Neutrophil (primary cell): ENCODE results near the gene UST.

ENCODE experiments used
- H3K27ac ChIP-seq: fragments of 200-600 bp; sonication (generic); 2 replicates; pipeline ENCODE4 v1.5.1; 2016; ENCODE audit warnings: mild to moderate bottlenecking, moderate library complexity
- H3K27me3 ChIP-seq: fragments of 200-600 bp; sonication (generic); 2 replicates; pipeline ENCODE4 v1.6.0; 2016; ENCODE audit warnings: mild to moderate bottlenecking
- H3K36me3 ChIP-seq: fragments of 200-600 bp; sonication (generic); 2 replicates; pipeline ENCODE4 v1.5.1; 2017
- H3K4me1 ChIP-seq, 2 experiments: fragments of 200-600 bp in 1 of 2; sonication (generic) in 1 of 2; 1 replicate in 1 of 2; 2 replicates in 1 of 2; pipeline versions ENCODE4 v1.5.1 to v1.6.1; 2013 to 2016; ENCODE audit warnings: low read depth in 1 of 2, low read length in 1 of 2, mild to moderate bottlenecking in 1 of 2, moderate library complexity in 1 of 2; ENCODE audit not compliant: control insufficient read depth in 1 of 2, insufficient read depth in 1 of 2
- H3K4me3 ChIP-seq, 2 experiments: fragments of 200-600 bp in 1 of 2; sonication (generic) in 1 of 2; 1 replicate in 1 of 2; 2 replicates in 1 of 2; pipeline ENCODE4 v1.5.1; 2013 to 2016; ENCODE audit warnings: low read depth in 1 of 2, low read length in 1 of 2, mild to moderate bottlenecking in 1 of 2, moderate library complexity in 1 of 2
- H3K9me3 ChIP-seq: fragments of 200-600 bp; sonication (generic); 2 replicates; pipeline ENCODE4 v1.5.1; 2016
- TF ChIP-seq, protein P1 (sequence below): fragments of 200-600 bp; sonication (generic); IDR thresholded peaks from 2 replicates; pipeline ENCODE4 v1.5.1; 2016; ENCODE audit warnings: antibody characterized with exemption

UST gene

DNA sequence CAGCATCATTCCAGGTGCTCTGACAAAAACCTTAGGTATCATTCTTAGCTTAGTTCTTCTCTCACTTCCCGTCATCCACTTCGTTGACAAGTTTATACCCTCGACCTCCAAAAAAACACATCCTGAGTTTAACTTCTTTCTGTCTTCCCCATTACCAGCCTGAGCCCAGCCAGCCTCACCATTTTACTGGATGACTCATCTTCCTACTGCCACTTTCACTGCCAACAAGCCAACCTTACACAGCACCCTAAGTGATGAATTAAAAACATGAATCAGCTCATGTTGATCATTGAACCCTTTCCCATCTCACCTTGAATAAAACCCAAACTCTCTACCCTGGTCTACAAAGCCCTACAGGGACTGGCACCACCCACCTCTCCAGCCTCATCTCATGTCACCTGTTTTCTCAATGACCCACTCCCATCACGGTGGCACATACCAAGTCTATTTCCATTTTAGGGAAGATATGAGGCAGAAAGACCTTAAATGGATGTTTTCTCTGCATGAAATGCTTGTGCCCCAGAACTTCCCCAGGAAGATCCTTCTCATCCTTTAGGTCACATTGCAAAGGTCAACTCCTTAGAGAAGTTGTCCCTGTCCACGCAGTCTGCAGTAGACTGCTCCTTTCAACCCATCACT lies 9.9 kb upstream of the UST start:
- H3K4me1 ChIP-seq: no peaks in the 10 kb centered on the region
- H3K9me3 ChIP-seq: no peaks in the 10 kb centered on the region
- no peak overlapping the region for H3K4me3 ChIP-seq
- H3K27me3 ChIP-seq: peaks cover 8% of the 10 kb centered on the region
- H3K27ac ChIP-seq: no peak overlapping the region
- no peaks in the 10 kb centered on the region for H3K36me3 ChIP-seq
- TF ChIP-seq, protein P1, sequence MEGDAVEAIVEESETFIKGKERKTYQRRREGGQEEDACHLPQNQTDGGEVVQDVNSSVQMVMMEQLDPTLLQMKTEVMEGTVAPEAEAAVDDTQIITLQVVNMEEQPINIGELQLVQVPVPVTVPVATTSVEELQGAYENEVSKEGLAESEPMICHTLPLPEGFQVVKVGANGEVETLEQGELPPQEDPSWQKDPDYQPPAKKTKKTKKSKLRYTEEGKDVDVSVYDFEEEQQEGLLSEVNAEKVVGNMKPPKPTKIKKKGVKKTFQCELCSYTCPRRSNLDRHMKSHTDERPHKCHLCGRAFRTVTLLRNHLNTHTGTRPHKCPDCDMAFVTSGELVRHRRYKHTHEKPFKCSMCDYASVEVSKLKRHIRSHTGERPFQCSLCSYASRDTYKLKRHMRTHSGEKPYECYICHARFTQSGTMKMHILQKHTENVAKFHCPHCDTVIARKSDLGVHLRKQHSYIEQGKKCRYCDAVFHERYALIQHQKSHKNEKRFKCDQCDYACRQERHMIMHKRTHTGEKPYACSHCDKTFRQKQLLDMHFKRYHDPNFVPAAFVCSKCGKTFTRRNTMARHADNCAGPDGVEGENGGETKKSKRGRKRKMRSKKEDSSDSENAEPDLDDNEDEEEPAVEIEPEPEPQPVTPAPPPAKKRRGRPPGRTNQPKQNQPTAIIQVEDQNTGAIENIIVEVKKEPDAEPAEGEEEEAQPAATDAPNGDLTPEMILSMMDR: no peak

DNA sequence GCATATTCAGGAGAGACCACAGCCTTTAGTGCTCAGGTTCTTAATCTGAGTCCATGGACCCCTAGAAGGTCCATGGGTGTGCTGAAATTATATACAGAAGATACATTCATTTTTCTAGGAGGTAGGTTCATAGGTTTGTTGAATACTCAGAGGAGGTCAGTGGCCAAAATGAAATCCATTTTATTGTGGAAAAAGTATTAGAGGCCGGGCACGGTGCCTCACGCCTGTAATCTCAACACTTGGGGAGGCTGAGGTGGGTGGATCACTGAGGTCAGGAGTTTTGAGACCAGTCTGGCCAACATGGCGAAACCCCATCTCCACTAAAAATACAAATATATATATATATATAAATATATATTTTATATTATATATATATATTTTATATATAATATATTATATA lies 9.0 kb upstream of the UST start:
- no peak overlapping the region for H3K27ac ChIP-seq
- no peak overlapping the region for H3K4me3 ChIP-seq
- no peaks in the 10 kb centered on the region for H3K36me3 ChIP-seq
- peaks cover 15% of the 10 kb centered on the region for H3K27me3 ChIP-seq
- TF ChIP-seq, protein P1: no peak
- no peaks in the 10 kb centered on the region for H3K4me1 ChIP-seq
- no peaks in the 10 kb centered on the region for H3K9me3 ChIP-seq

DNA sequence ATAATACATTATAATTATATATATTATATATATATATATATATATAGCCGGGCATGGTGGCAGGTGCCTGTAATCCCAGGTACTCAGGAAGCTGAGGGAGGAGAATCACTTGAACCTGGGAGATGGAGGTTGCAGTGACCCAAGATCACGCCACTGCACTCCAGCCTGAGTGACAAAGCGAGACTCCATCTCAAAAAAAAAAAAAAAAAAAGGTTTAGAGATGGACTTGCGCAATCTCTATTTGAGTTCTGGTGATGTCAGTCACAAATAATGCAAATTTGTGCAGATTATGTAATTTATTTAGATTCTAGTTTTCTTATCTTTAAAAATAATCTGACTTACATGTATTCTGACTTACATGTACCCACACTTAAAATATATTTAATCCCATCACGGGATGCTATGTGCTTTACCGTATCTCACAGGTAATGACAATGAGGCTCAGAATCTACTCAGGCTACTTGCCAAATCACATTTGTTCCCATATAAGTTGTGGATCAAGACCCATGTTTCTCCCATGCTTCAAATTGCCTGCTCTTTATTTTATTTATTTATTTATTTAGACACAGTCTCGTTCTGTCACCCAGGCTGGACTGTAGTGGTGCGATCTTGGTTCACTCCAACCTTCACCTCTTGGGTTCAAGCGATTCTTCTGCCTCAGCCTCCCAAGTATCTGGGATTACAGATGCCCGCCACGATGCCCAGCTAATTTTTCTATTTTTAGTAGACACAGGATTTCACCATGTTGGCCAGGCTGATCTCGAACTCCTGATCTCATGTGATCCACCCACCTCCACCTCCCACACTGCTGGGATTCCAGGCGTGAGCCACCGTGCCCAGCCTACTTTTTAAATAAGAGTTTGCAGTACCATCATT lies 7.6 kb upstream of the UST start:
- TF ChIP-seq, protein P1: no peak
- no peak overlapping the region for H3K4me3 ChIP-seq
- no peak overlapping the region for H3K27ac ChIP-seq

DNA sequence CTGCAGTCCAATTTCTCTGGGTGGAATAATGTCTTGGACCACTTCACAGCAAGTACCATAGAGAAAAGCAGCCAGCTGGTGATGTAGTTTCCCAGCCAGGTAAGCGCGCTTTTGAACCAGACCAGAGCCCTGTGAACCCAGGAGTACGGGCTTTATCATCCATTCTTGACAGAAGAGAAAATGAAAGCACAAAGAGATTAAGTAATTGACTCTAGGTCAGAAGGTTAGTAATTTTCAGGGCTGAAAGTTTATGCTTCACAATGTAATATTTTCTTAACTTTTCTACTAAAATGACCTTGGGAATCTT lies 7.1 kb upstream of the UST start:
- TF ChIP-seq, protein P1: no peak
- no peaks in the 10 kb centered on the region for H3K9me3 ChIP-seq
- H3K4me3 ChIP-seq: no peak overlapping the region
- H3K4me1 ChIP-seq: no peaks in the 10 kb centered on the region
- no peaks in the 10 kb centered on the region for H3K36me3 ChIP-seq
- H3K27ac ChIP-seq: no peak overlapping the region
- peaks cover 31% of the 10 kb centered on the region for H3K27me3 ChIP-seq

More for the DNA sequence above, 7.6 kb upstream of the UST start:
- no peaks in the 10 kb centered on the region for H3K36me3 ChIP-seq
- H3K9me3 ChIP-seq: no peaks in the 10 kb centered on the region
- H3K27me3 ChIP-seq: peaks cover 25% of the 10 kb centered on the region
- H3K4me1 ChIP-seq: no peaks in the 10 kb centered on the region

DNA sequence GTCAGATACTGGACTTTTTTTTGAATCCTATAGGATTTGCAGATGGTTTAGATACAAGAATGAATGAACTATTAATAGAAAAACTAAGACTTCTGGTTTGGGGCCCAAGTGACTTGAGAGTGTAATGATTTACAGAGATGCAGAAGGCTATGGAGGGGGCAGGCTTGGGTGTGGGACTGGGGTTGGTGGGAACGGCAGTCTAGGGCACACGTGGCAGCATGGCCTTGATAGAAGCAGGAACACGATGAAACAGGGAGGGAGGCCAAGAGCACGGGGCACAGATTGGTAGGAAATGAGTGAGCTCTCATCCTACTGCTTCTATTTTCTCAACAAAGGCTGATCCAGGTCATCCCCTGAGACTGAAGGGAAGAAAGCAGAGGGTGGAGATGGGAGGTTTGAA lies 3.4 kb upstream of the UST start:
- Histone ChIP-seq H3K36me3 (no peaks in the 10 kb centered on the region), H3K4me1 (peaks cover 9 to 11% of the 10 kb centered on the region in 2 experiments), H3K27me3 (peaks cover 68% of the 10 kb centered on the region)

More for the DNA sequence above, 3.4 kb upstream of the UST start:
- H3K9me3 ChIP-seq: no peaks in the 10 kb centered on the region
- TF ChIP-seq, protein P1: no peak
- no peak overlapping the region for H3K27ac ChIP-seq
- H3K4me3 ChIP-seq: no peak overlapping the region
